HAP-1 (cell line): ENCODE measurements around the gene TRMT13.
"Not testable (repeated sequence)": the region's sequence is repeated elsewhere in the genome, so short reads cannot be mapped to it uniquely, and the experiment has no call there.

ENCODE experiments used
- DNase-seq, 2 experiments: peaks; one replicate each; pipeline ENCODE4 v3.0.0-alpha.2; 2016 to 2020; ENCODE audit warnings: low spot score in 2 of 2
- H3K27me3 ChIP-seq: fragments of 250-450 bp; sonication (Bioruptor Pico); 2 replicates; pipeline ENCODE4 v1.5.1; 2020; ENCODE audit warnings: low read depth, mild to moderate bottlenecking, moderate library complexity
- H3K36me3 ChIP-seq: fragments of 250-450 bp; sonication (Bioruptor Pico); replicated peaks from 2 replicates; pipeline ENCODE4 v1.5.1; 2020; ENCODE audit warnings: mild to moderate bottlenecking
- H3K4me1 ChIP-seq: fragments of 250-450 bp; sonication (Bioruptor Pico); 2 replicates; pipeline ENCODE4 v1.5.1; 2020; ENCODE audit warnings: mild to moderate bottlenecking
- H3K4me3 ChIP-seq: fragments of 250-450 bp; sonication (Bioruptor Pico); 2 replicates; pipeline ENCODE4 v1.5.1; 2020; ENCODE audit warnings: mild to moderate bottlenecking, moderate library complexity
- H3K9me3 ChIP-seq: fragments of 250-450 bp; sonication (Bioruptor Pico); 2 replicates; pipeline ENCODE4 v1.5.1; 2020; ENCODE audit warnings: mild to moderate bottlenecking, moderate library complexity
- in situ Hi-C: fragments of 300-500 bp; cut with MboI; formaldehyde crosslinking; loops from 3 replicates; pipeline ENCODE4 v1.14.3; 2020; ENCODE audit warnings: low sequenced_read_pairs, inconsistent platforms, mixed read lengths

The TRMT13 gene

DNA sequence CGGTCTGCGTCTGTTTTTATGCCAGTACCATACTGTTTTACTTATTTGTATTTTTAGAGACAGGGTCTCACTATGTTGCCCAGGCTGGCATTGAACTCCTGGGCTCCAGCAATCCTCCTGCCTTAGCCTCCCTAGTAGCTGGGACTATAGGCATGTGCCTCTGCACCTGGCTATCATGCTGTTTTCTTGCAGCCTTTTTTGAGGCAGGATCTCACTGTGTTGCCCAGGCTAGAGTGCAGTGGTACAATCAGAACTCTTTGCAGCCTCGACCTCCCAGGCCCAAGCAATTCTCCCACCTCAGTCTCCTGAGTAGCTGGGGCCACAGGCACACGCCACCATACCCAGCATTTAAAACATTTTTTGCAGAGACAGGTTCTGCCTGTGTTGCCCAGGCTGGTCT, 50.4 kb downstream of the TRMT13 start:
- in situ Hi-C loops, result no loop called here
- H3K9me3 ChIP-seq, result no peaks in the 10 kb centered on the region
- no peak for DNase-seq

DNA sequence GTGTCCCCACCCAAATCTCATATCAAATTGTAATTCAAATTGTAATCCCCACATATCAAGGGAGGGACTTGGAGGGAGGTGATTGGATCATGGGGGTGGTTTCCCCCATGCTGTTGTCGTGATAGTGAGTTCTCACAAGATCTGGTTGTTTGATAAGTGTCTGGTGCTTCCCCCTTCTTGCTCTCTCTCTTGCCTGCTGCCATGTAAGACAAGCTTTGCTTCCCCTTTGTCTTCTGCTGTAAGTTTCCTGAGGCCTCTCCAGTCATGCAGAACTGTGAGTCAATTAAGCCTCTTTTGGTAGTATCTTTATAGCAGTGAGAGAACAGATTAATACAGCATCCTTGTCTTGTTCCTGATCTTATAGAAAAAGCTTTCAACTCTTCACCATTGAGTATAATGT, 51.6 kb downstream of the TRMT13 start:
- Histone ChIP-seq H3K36me3 (no peaks in the 10 kb centered on the region; the same call in 1 of the 2 replicates), H3K4me3 (no peak overlapping the region), H3K27me3 (no peaks in the 10 kb centered on the region), H3K4me1 (no peaks in the 10 kb centered on the region), H3K9me3 (no peaks in the 10 kb centered on the region)
- in situ Hi-C loops, result no loop called here
- DNase-seq, result no peak

More for the DNA sequence above, 50.4 kb downstream of the TRMT13 start:
- H3K4me1 ChIP-seq, result no peaks in the 10 kb centered on the region
- no peak overlapping the region for H3K4me3 ChIP-seq
- no peaks in the 10 kb centered on the region; the same call in 1 of the 2 replicates for H3K36me3 ChIP-seq
- H3K27me3 ChIP-seq, result no peaks in the 10 kb centered on the region

DNA sequence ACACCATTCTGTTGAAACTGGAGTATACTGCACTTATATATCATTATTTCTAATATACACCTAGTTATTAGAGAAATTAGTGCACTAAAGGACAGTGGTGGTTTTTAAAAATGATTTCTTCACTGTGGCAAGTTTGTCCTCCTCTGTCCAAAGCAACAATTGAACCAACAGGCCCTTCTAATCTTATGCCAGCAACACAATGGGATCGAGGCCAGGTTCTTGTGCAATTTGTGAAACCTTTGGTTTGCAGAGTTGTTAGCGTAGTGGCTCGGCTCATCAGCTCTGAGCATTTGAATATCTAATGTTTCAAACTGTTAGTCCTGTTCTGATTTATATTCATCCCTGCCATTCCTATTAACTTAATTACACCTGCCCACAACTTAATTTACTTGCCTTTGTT, 54.9 kb downstream of the TRMT13 start:
- Histone ChIP-seq H3K4me3 (no peak overlapping the region), H3K27me3 (no peaks in the 10 kb centered on the region), H3K36me3 (no peaks in the 10 kb centered on the region; the same call in 1 of the 2 replicates), H3K9me3 (no peaks in the 10 kb centered on the region), H3K4me1 (no peaks in the 10 kb centered on the region)
- no peak for DNase-seq
- in situ Hi-C loops, result no loop called here

DNA sequence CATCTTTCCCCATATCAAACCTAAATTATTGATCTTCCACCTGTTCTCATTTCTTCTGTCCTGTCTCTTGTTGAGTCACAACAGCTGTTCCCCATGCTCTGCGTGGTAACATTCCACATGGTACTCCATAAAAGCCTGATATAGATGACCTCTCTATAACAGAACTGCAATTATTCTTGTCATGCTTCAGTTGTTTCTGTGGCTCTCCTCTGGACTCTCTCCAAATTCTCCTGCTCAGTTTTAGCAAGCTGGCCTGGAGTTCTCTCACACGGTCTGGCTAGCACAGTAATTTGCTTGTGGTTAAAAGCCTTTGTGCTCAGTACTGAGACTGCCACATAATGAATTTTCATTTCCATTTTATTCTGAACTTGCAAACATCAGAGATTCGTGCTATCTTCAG, 55.7 kb downstream of the TRMT13 start:
- in situ Hi-C loops, result no loop called here
- Histone ChIP-seq H3K9me3 (no peaks in the 10 kb centered on the region), H3K27me3 (no peaks in the 10 kb centered on the region), H3K4me3 (no peak overlapping the region), H3K36me3 (no peaks in the 10 kb centered on the region; the same call in 1 of the 2 replicates), H3K4me1 (no peaks in the 10 kb centered on the region)
- peak; percentile 19 to 23 for DNase-seq

DNA sequence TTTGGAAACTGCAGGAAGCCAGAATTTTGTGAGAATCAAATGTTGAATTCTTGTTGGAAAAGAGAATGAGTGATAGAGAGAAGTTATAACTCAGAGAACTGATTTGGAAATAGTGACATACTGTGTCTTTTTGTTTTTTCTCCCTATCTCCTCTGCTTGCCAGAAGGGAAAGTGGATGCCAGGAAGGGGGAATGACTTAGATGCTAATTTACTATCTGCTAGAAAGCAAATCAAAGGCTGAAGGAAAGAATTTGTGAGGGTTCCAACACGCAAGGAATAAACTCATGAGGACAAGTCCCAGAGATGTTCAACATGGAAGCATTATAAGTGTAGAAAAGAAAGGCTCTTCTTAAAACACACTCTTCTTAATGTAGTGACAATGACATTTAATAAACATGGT, 65.6 kb downstream of the TRMT13 start:
- H3K36me3 ChIP-seq, result peaks cover 10% of the 10 kb centered on the region
- no peak for DNase-seq
- H3K9me3 ChIP-seq, result no peaks in the 10 kb centered on the region

GRCh38 chr1:100200060-100200459, 67.1 kb downstream of the TRMT13 start:
- in situ Hi-C loops, H3K4me3 ChIP-seq, H3K27me3 ChIP-seq, DNase-seq, H3K4me1 ChIP-seq, H3K9me3 ChIP-seq: not testable (repeated sequence)
- H3K36me3 ChIP-seq, result peaks cover 14% of the 10 kb centered on the region

More for the DNA sequence above, 65.6 kb downstream of the TRMT13 start:
- H3K4me1 ChIP-seq, result no peaks in the 10 kb centered on the region
- H3K27me3 ChIP-seq, result no peaks in the 10 kb centered on the region
- in situ Hi-C loops, result no loop called here
- H3K4me3 ChIP-seq, result no peak overlapping the region
